ENCODE results near the gene LIG1. TPM values are rescaled to one million over a fixed set of nuclear protein-coding genes. Genes with fewer than 3 reads are reported as not detected.

LIG1 gene
- total RNA-seq, 3 donors from 2014 or later (not counting 1 experiment from before 2014, with no cell fraction given) = 45.4 to 65.2 (median 57.2) TPM

DNA sequence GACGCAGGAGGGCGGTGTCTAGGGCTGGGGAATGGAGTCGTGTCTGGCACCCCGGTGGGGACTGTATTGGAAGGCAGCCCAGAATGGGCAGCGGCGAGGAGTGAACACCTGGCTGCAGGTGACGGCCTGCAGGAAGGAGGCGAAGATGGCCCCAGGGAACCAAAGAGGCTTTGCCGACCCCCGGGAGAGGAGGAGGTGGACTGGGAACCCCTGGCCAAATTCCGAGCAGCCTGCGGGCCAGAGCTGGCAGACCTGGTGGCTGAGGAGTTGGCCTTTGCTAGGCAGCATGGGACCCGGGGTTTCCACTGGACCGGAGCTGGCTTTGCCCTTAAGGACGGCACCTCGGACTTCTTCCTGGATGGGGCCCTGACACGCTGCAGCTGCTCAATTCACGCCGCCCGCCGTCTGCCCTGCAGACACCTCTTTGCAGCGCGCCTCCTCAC is 26.2 kb upstream of the LIG1 start:
- H3K4me1 ChIP-seq (ENCODE audit: control insufficient read depth, insufficient read depth, low read length) = peaks cover 11% of the 10 kb centered on the region
- DNase-seq (no peak), ATAC-seq (peak in 1 of 3 donors; percentile 24)
- 86% methylated on average over 23 of the region's 23 CpGs for WGBS (ENCODE audit: insufficient coverage)
- H3K4me3 Mint-ChIP-seq = no peak overlapping the region
- peaks cover 4 to 6% of the 10 kb centered on the region in 2 donors for H3K4me1 Mint-ChIP-seq
- no peak overlapping the region for H3K27ac ChIP-seq (ENCODE audit: low read length)
- H3K9me3 Mint-ChIP-seq = no peaks in the 10 kb centered on the region
- no peaks in the 10 kb centered on the region for H3K36me3 ChIP-seq (ENCODE audit: control insufficient read depth, insufficient read depth, low read length)
- TF ChIP-seq, protein P1, sequence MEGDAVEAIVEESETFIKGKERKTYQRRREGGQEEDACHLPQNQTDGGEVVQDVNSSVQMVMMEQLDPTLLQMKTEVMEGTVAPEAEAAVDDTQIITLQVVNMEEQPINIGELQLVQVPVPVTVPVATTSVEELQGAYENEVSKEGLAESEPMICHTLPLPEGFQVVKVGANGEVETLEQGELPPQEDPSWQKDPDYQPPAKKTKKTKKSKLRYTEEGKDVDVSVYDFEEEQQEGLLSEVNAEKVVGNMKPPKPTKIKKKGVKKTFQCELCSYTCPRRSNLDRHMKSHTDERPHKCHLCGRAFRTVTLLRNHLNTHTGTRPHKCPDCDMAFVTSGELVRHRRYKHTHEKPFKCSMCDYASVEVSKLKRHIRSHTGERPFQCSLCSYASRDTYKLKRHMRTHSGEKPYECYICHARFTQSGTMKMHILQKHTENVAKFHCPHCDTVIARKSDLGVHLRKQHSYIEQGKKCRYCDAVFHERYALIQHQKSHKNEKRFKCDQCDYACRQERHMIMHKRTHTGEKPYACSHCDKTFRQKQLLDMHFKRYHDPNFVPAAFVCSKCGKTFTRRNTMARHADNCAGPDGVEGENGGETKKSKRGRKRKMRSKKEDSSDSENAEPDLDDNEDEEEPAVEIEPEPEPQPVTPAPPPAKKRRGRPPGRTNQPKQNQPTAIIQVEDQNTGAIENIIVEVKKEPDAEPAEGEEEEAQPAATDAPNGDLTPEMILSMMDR (IDR thresholded peaks at IDR 0.05) = no peak
- H3K9me3 ChIP-seq (ENCODE audit: control insufficient read depth, insufficient read depth, low read length) = no peaks in the 10 kb centered on the region
- H3K36me3 Mint-ChIP-seq = no peaks in the 10 kb centered on the region
- no peaks in the 10 kb centered on the region for H3K27me3 Mint-ChIP-seq (ENCODE audit: low read depth in 2 of 2)
- H3K4me3 ChIP-seq (ENCODE audit: low read length) = no peak overlapping the region
- no peaks in the 10 kb centered on the region for H3K27me3 ChIP-seq (ENCODE audit: control insufficient read depth, insufficient read depth, low read length)
- intact Hi-C loops (cut with micrococcal nuclease) = no loop called here
- H3K27ac Mint-ChIP-seq = no peak overlapping the region

GRCh38 chr19:48194844-48195830 is 25.0 kb upstream of the LIG1 start:
- H3K4me3 Mint-ChIP-seq = no peak overlapping the region
- Histone ChIP-seq H3K36me3 (ENCODE audit: control insufficient read depth, insufficient read depth, low read length) (no peaks in the 10 kb centered on the region), H3K4me1 (ENCODE audit: control insufficient read depth, insufficient read depth, low read length) (peaks cover 11% of the 10 kb centered on the region), H3K9me3 (ENCODE audit: control insufficient read depth, insufficient read depth, low read length) (no peaks in the 10 kb centered on the region), H3K27ac (ENCODE audit: low read length) (no peak overlapping the region), H3K4me3 (ENCODE audit: low read length) (no peak overlapping the region), H3K27me3 (ENCODE audit: control insufficient read depth, insufficient read depth, low read length) (no peaks in the 10 kb centered on the region)
- TF ChIP-seq, protein P1 (IDR thresholded peaks at IDR 0.05) = no peak
- intact Hi-C loops (cut with micrococcal nuclease) = no loop called here
- 90% methylated on average over 95 of the region's 95 CpGs for WGBS (ENCODE audit: insufficient coverage)
- H3K36me3 Mint-ChIP-seq = no peaks in the 10 kb centered on the region
- H3K9me3 Mint-ChIP-seq = no peaks in the 10 kb centered on the region
- H3K27me3 Mint-ChIP-seq (ENCODE audit: low read depth in 2 of 2) = no peaks in the 10 kb centered on the region
- ATAC-seq (no peak), DNase-seq (no peak)
- H3K4me1 Mint-ChIP-seq = peaks cover 4 to 6% of the 10 kb centered on the region in 2 donors
- no peak overlapping the region for H3K27ac Mint-ChIP-seq

DNA sequence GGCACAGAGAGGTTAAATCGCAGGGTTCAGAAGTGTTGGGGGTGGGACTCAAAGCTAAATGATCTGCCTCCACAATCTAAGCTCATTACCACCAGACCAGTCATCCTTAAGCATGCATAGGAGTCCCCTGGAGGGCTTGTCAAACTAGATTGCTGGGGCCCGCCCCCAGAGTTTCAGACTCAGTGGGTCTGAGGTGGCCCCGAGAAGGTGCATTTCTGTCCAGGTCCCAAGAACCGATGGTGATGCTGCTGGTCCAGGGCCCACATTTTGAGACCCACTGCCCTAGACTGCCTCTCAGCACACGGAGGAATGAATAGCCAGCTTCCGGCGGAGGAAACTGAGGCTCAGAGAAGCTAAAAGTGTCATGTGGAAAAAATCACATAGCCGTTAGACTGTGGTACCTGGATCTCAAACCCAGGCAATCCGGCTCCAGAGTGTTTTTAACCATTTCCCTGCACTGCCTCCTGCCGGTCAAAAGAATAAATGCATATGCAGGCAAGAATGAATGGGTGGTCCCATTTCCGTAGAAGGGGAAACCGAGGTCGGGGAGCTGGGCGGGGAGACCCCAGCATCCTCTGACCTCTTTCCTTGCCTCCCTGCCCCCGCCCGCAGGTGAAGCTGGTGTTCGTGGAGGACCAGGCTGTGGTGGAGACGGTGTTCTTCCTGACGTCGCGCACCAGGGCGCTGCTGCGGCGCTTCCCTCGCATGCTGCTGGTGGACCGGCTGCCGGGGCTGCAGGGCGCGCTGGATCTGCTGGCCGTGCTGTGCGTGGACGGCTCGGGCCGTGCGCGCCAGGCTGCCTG is 24.1 kb upstream of the LIG1 start:
- ATAC-seq (no peak), DNase-seq (peak in 1 of 2 donors; percentile 60)
- H3K4me1 Mint-ChIP-seq = peaks cover 4 to 6% of the 10 kb centered on the region in 2 donors
- H3K36me3 Mint-ChIP-seq = no peaks in the 10 kb centered on the region
- no peaks in the 10 kb centered on the region for H3K9me3 ChIP-seq (ENCODE audit: control insufficient read depth, insufficient read depth, low read length)
- H3K27ac Mint-ChIP-seq = no peak overlapping the region
- peaks cover 11% of the 10 kb centered on the region for H3K4me1 ChIP-seq (ENCODE audit: control insufficient read depth, insufficient read depth, low read length)
- H3K27me3 ChIP-seq (ENCODE audit: control insufficient read depth, insufficient read depth, low read length) = no peaks in the 10 kb centered on the region
- no peak overlapping the region for H3K27ac ChIP-seq (ENCODE audit: low read length)
- H3K9me3 Mint-ChIP-seq = no peaks in the 10 kb centered on the region
- H3K36me3 ChIP-seq (ENCODE audit: control insufficient read depth, insufficient read depth, low read length) = no peaks in the 10 kb centered on the region
- TF ChIP-seq, protein P1 (IDR thresholded peaks at IDR 0.05) = peak; percentile 37
- 89% methylated on average over 35 of the region's 36 CpGs for WGBS (ENCODE audit: insufficient coverage)
- H3K27me3 Mint-ChIP-seq (ENCODE audit: low read depth in 2 of 2) = no peaks in the 10 kb centered on the region
- intact Hi-C loops (cut with micrococcal nuclease) = no loop called here
- H3K4me3 ChIP-seq (ENCODE audit: low read length) = no peak overlapping the region
- H3K4me3 Mint-ChIP-seq = no peak overlapping the region

Data from natural killer cell (primary cell).